Testis (tissue), 2 donors: Measurements from ENCODE around the gene EREG.

ENCODE experiments used
- CTCF ChIP-seq, 3 experiments: fragments of 450-650 bp in 2 of 3; fragments of 200-600 bp in 1 of 3; sonication (generic) in 1 of 3; IDR thresholded peaks; one replicate each; pipeline ENCODE4 v1.5.1; 2016 to 2019; ENCODE audit warnings: antibody characterized with exemption in 3 of 3, mild to moderate bottlenecking in 2 of 3, moderate library complexity in 1 of 3
- POLR2A ChIP-seq: fragments of 450-650 bp; IDR thresholded peaks from one replicate; pipeline ENCODE4 v1.6.1; 2017; ENCODE audit warnings: antibody characterized with exemption, mild to moderate bottlenecking, moderate library complexity

- TF ChIP-seq CTCF (IDR thresholded peaks at IDR 0.05) (no peak), POLR2A (no peak)
These were observed 63.3 kb downstream of the EREG start for GRCh38 chr4:74428276-74428675.
